GM23338 (cell line): ENCODE data around the gene CDC73. TPM values are rescaled to one million over a fixed set of nuclear protein-coding genes. Genes with fewer than 3 reads are reported as not detected.

Source experiments
- ATAC-seq: fragments of 200-7000 bp; cut with Tn5 transposase; 3 replicates; pipeline ENCODE4 v1.9.1; 2020
- DNase-seq: peaks from one replicate; pipeline ENCODE4 v3.0.0-alpha.2; 2015; ENCODE audit warnings: low spot score
- H2AFZ ChIP-seq: fragments of 200-600 bp; sonication (generic); 2 replicates; pipeline ENCODE4 v1.8.0; 2016; ENCODE audit warnings: antibody characterized with exemption, mild to moderate bottlenecking, moderate library complexity
- H3F3A ChIP-seq: fragments of 200-600 bp; sonication (generic); replicated peaks from 2 replicates; pipeline ENCODE4 v1.8.0; 2017; ENCODE audit warnings: antibody characterized with exemption, mixed run types, low read depth
- H3K27ac ChIP-seq: fragments of 200-600 bp; sonication (generic); 2 replicates; pipeline ENCODE4 v1.6.1; 2016; ENCODE audit warnings: low read depth
- H3K27me3 ChIP-seq: fragments of 200-600 bp; sonication (generic); 2 replicates; pipeline ENCODE4 v1.8.0; 2016; ENCODE audit warnings: mild to moderate bottlenecking, mixed run types, moderate library complexity; ENCODE audit not compliant: insufficient read depth
- H3K36me3 ChIP-seq: fragments of 200-600 bp; sonication (generic); 2 replicates; pipeline ENCODE4 v1.8.0; 2016; ENCODE audit warnings: mild to moderate bottlenecking; ENCODE audit not compliant: insufficient read depth
- H3K4me1 ChIP-seq: fragments of 200-600 bp; sonication (generic); 2 replicates; pipeline ENCODE4 v1.8.0; 2016; ENCODE audit warnings: mild to moderate bottlenecking, moderate library complexity; ENCODE audit not compliant: insufficient read depth
- H3K4me2 ChIP-seq: fragments of 200-600 bp; sonication (generic); 2 replicates; pipeline ENCODE4 v1.7.1; 2017; ENCODE audit warnings: mixed run types
- H3K4me3 ChIP-seq: fragments of 200-600 bp; sonication (generic); 2 replicates; pipeline ENCODE4 v1.6.1; 2016; ENCODE audit warnings: mixed run types
- H3K79me2 ChIP-seq: fragments of 200-600 bp; sonication (generic); replicated peaks from 2 replicates; pipeline ENCODE4 v1.8.0; 2017; ENCODE audit warnings: mild to moderate bottlenecking; ENCODE audit not compliant: insufficient read depth
- H3K9me2 ChIP-seq: fragments of 200-600 bp; sonication (generic); 2 replicates; pipeline ENCODE4 v1.8.0; 2017; ENCODE audit not compliant: insufficient read depth
- H4K20me1 ChIP-seq: fragments of 200-600 bp; sonication (generic); replicated peaks from 2 replicates; pipeline ENCODE4 v1.8.0; 2017; ENCODE audit warnings: mild to moderate bottlenecking; ENCODE audit not compliant: insufficient read depth
- H3K27ac Mint-ChIP-seq: 2 replicates; pipeline ENCODE4 v1.8.0; 2020; ENCODE audit warnings: inconsistent platforms, mild to moderate bottlenecking, moderate library complexity, mixed read lengths
- H3K27me3 Mint-ChIP-seq: 3 replicates; pipeline ENCODE4 v1.8.0; 2022; ENCODE audit warnings: low read depth, mild to moderate bottlenecking, moderate library complexity, mixed read lengths, inconsistent platforms; ENCODE audit not compliant: insufficient read depth, poor library complexity
- H3K36me3 Mint-ChIP-seq: 3 replicates; pipeline ENCODE4 v1.8.0; 2021; ENCODE audit warnings: low read depth, mild to moderate bottlenecking, inconsistent platforms, moderate library complexity, mixed read lengths
- H3K4me1 Mint-ChIP-seq: 3 replicates; pipeline ENCODE4 v1.8.0; 2020; ENCODE audit warnings: mild to moderate bottlenecking, inconsistent platforms, mixed read lengths
- H3K4me3 Mint-ChIP-seq: 3 replicates; pipeline ENCODE4 v1.8.0; 2021; ENCODE audit warnings: moderate library complexity, mild to moderate bottlenecking, inconsistent platforms, mixed read lengths
- H3K9me3 Mint-ChIP-seq: 3 replicates; pipeline ENCODE4 v1.8.0; 2020; ENCODE audit warnings: moderate library complexity, mild to moderate bottlenecking, inconsistent platforms, mixed read lengths
- EZH2 ChIP-seq: fragments of 200-600 bp; sonication (generic); IDR thresholded peaks from one replicate; pipeline ENCODE4 v1.8.0; 2017; ENCODE audit warnings: antibody characterized with exemption, mild to moderate bottlenecking, low read depth; ENCODE audit not compliant: unreplicated experiment
- EZH2phosphoT487 ChIP-seq: fragments of 200-600 bp; sonication (generic); IDR thresholded peaks from one replicate; pipeline ENCODE4 v1.8.1; 2018; ENCODE audit warnings: antibody characterized with exemption; ENCODE audit not compliant: unreplicated experiment
- POLR2AphosphoS5 ChIP-seq: IDR thresholded peaks from 2 replicates; pipeline ENCODE4 v1.6.1; 2016; ENCODE audit warnings: antibody characterized with exemption, low read depth
- STAT1 ChIP-seq: IDR thresholded peaks from one replicate; pipeline ENCODE4 v1.6.1; 2016; ENCODE audit warnings: antibody characterized with exemption; ENCODE audit not compliant: unreplicated experiment
- ZNF114 ChIP-seq: fragments of 250-450 bp; sonication (Bioruptor Pico); IDR thresholded peaks from 2 replicates; pipeline ENCODE4 v1.5.0; 2020; ENCODE audit warnings: mild to moderate bottlenecking, moderate library complexity
- polyA plus RNA-seq: library from polyadenylated mRNA; unstranded; fragments of >200 nt; fragmentation: Nextera tagmentation; extraction: Ambion mirVana; gene quantifications from 2 replicates; pipeline ENCODE4 v1.2.1, GENCODE V29; 2016
- total RNA-seq: library from RNA; depleted of rRNA; stranded (reverse); fragments of >200 nt; shearing (Covaris generic); gene quantifications from 2 replicates; pipeline ENCODE4 v1.2.3, GENCODE V29; 2014
- TF ChIP-seq, protein P1 (sequence below): IDR thresholded peaks from one replicate; pipeline ENCODE4 v1.6.1; 2018; ENCODE audit warnings: antibody characterized with exemption; ENCODE audit not compliant: unreplicated experiment
- TF ChIP-seq, protein P2 (sequence below): IDR thresholded peaks from 2 replicates; pipeline ENCODE4 v1.6.1; 2016; ENCODE audit warnings: antibody characterized with exemption
- TF ChIP-seq, protein P3 (sequence below), 2 experiments: fragments of 200-600 bp in 1 of 2; sonication (generic) in 1 of 2; conservative IDR thresholded peaks; 2 replicates each; pipeline versions ENCODE4 v1.5.1 to v1.6.1; 2016 to 2017; ENCODE audit warnings: antibody characterized with exemption in 2 of 2, low read depth in 2 of 2, mild to moderate bottlenecking in 2 of 2, moderate library complexity in 1 of 2

CDC73 gene
- total and polyA plus RNA-seq, 2 experiments from 2014 or later = 40.4 to 63.2 TPM

DNA sequence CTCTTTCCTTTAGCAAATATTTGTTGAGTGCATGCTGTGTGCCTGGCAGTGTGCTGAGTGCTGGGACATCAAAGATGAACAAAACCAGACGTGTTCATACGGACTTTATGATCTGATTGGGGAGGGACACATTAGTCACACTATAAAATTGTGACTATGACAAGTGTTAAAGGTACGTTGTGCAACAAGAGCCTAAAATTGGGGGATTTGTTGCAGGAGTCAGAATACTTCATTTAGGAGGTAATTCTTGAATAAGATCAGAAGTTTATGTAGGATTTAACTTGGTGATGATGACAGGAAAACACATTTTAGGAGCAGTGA lies 35.0 kb downstream of the CDC73 start:
- Histone ChIP-seq H3K4me3 (no peak overlapping the region), H3K27ac (no peak overlapping the region), H3K9me2 (no peaks in the 10 kb centered on the region), H3K36me3 (peaks cover 5% of the 10 kb centered on the region; the same call in 1 of the 2 replicates), H3K4me2 (no peak overlapping the region), H2AFZ (no peak overlapping the region), H3K4me1 (no peaks in the 10 kb centered on the region), H4K20me1 (no peaks in the 10 kb centered on the region), H3K79me2 (peaks cover 15% of the 10 kb centered on the region), H3K27me3 (no peaks in the 10 kb centered on the region), H3F3A (no peaks in the 10 kb centered on the region)
- DNase-seq (no peak), ATAC-seq (no peak)
- H3K4me1 Mint-ChIP-seq = no peaks in the 10 kb centered on the region
- H3K27me3 Mint-ChIP-seq = no peaks in the 10 kb centered on the region
- no peak overlapping the region for H3K27ac Mint-ChIP-seq
- TF ChIP-seq EZH2 = no peak
- TF ChIP-seq, protein P1, sequence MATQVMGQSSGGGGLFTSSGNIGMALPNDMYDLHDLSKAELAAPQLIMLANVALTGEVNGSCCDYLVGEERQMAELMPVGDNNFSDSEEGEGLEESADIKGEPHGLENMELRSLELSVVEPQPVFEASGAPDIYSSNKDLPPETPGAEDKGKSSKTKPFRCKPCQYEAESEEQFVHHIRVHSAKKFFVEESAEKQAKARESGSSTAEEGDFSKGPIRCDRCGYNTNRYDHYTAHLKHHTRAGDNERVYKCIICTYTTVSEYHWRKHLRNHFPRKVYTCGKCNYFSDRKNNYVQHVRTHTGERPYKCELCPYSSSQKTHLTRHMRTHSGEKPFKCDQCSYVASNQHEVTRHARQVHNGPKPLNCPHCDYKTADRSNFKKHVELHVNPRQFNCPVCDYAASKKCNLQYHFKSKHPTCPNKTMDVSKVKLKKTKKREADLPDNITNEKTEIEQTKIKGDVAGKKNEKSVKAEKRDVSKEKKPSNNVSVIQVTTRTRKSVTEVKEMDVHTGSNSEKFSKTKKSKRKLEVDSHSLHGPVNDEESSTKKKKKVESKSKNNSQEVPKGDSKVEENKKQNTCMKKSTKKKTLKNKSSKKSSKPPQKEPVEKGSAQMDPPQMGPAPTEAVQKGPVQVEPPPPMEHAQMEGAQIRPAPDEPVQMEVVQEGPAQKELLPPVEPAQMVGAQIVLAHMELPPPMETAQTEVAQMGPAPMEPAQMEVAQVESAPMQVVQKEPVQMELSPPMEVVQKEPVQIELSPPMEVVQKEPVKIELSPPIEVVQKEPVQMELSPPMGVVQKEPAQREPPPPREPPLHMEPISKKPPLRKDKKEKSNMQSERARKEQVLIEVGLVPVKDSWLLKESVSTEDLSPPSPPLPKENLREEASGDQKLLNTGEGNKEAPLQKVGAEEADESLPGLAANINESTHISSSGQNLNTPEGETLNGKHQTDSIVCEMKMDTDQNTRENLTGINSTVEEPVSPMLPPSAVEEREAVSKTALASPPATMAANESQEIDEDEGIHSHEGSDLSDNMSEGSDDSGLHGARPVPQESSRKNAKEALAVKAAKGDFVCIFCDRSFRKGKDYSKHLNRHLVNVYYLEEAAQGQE = no peak
- no peak for TF ChIP-seq STAT1
- no peak for TF ChIP-seq ZNF114 (CRISPR knock-in tag)
- TF ChIP-seq, protein P2, sequence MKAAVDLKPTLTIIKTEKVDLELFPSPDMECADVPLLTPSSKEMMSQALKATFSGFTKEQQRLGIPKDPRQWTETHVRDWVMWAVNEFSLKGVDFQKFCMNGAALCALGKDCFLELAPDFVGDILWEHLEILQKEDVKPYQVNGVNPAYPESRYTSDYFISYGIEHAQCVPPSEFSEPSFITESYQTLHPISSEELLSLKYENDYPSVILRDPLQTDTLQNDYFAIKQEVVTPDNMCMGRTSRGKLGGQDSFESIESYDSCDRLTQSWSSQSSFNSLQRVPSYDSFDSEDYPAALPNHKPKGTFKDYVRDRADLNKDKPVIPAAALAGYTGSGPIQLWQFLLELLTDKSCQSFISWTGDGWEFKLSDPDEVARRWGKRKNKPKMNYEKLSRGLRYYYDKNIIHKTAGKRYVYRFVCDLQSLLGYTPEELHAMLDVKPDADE = no peak
- no peak for TF ChIP-seq EZH2phosphoT487
- no peak for TF ChIP-seq POLR2AphosphoS5
- no peaks in the 10 kb centered on the region for H3K9me3 Mint-ChIP-seq
- H3K4me3 Mint-ChIP-seq = no peak overlapping the region
- peaks cover 15% of the 10 kb centered on the region for H3K36me3 Mint-ChIP-seq

DNA sequence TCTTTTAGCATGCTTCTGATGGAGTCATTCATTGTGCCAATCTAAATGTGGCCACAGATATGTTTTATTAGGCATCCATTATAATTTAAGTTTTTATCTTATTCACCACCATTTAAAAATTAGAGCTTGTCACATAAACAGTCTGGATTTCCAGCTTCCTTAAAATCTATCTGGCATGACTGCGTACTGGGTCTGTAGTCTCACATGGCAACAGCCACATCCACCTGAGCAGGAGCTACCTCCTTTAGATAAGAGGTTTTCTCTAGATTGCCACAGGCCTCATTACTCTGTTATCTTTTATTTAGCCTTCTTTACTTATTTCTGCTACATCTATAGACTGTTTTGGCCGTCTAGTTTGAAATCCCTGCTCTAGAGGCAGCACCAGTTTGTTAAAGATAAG lies 35.5 kb downstream of the CDC73 start:
- ATAC-seq = no peak
- DNase-seq = no peak
- Histone ChIP-seq H3K4me2 (no peak overlapping the region), H4K20me1 (0 out of 2 replicates have a peak, but pooled peaks cover 1% of the 10 kb centered on the region), H2AFZ (no peak overlapping the region), H3K79me2 (peaks cover 16% of the 10 kb centered on the region), H3K27me3 (no peaks in the 10 kb centered on the region), H3F3A (no peaks in the 10 kb centered on the region), H3K36me3 (peaks cover 1% of the 10 kb centered on the region; the same call in 1 of the 2 replicates), H3K9me2 (no peaks in the 10 kb centered on the region), H3K4me1 (no peaks in the 10 kb centered on the region), H3K27ac (no peak overlapping the region), H3K4me3 (no peak overlapping the region)
- no peaks in the 10 kb centered on the region for H3K27me3 Mint-ChIP-seq
- no peak overlapping the region for H3K4me3 Mint-ChIP-seq
- H3K27ac Mint-ChIP-seq = no peak overlapping the region
- H3K36me3 Mint-ChIP-seq = peaks cover 11% of the 10 kb centered on the region
- H3K4me1 Mint-ChIP-seq = no peaks in the 10 kb centered on the region
- no peaks in the 10 kb centered on the region for H3K9me3 Mint-ChIP-seq
- no peak for TF ChIP-seq EZH2
- TF ChIP-seq, protein P3, sequence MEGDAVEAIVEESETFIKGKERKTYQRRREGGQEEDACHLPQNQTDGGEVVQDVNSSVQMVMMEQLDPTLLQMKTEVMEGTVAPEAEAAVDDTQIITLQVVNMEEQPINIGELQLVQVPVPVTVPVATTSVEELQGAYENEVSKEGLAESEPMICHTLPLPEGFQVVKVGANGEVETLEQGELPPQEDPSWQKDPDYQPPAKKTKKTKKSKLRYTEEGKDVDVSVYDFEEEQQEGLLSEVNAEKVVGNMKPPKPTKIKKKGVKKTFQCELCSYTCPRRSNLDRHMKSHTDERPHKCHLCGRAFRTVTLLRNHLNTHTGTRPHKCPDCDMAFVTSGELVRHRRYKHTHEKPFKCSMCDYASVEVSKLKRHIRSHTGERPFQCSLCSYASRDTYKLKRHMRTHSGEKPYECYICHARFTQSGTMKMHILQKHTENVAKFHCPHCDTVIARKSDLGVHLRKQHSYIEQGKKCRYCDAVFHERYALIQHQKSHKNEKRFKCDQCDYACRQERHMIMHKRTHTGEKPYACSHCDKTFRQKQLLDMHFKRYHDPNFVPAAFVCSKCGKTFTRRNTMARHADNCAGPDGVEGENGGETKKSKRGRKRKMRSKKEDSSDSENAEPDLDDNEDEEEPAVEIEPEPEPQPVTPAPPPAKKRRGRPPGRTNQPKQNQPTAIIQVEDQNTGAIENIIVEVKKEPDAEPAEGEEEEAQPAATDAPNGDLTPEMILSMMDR (conservative IDR thresholded peaks at IDR 0.05; ENCODE audit: low read depth in 2 of 2) = no peak
- TF ChIP-seq, protein P1 = no peak
